Activated naive CD4-positive, alpha-beta T cell treated with anti-CD3 and anti-CD28 coated beads, Interleukin-2, amount 50 U/mL, for 24 hours (primary cell): ENCODE measurements around the gene HOXB6.

Experiments used
- H3K27ac Mint-ChIP-seq: one replicate; pipeline ENCODE4 v1.8.0; 2021; ENCODE audit warnings: mild to moderate bottlenecking, mixed read lengths
- H3K27me3 Mint-ChIP-seq: one replicate; pipeline ENCODE4 v1.8.0; 2021; ENCODE audit warnings: mixed read lengths
- H3K36me3 Mint-ChIP-seq: one replicate; pipeline ENCODE4 v1.8.0; 2021; ENCODE audit warnings: mixed read lengths
- H3K4me1 Mint-ChIP-seq: one replicate; pipeline ENCODE4 v1.8.0; 2021; ENCODE audit warnings: mixed read lengths
- H3K4me3 Mint-ChIP-seq: one replicate; pipeline ENCODE4 v1.8.0; 2021; ENCODE audit warnings: mild to moderate bottlenecking, mixed read lengths
- H3K9me3 Mint-ChIP-seq: one replicate; pipeline ENCODE4 v1.8.0; 2021; ENCODE audit warnings: mixed read lengths

Gene HOXB6

GRCh38 chr17:48555258-48556228, 49.2 kb downstream of the HOXB6 start:
- H3K27ac Mint-ChIP-seq, result peak overlapping the region; percentile 66

GRCh38 chr17:48554412-48555257, 50.2 kb downstream of the HOXB6 start:
- peaks cover 16% of the 10 kb centered on the region for H3K4me1 Mint-ChIP-seq
- H3K9me3 Mint-ChIP-seq, result no peaks in the 10 kb centered on the region
- peak overlapping the region; percentile 53 for H3K27ac Mint-ChIP-seq
- H3K36me3 Mint-ChIP-seq, result no peaks in the 10 kb centered on the region
- peaks cover 1% of the 10 kb centered on the region for H3K27me3 Mint-ChIP-seq
- H3K4me3 Mint-ChIP-seq, result peak overlapping the region; percentile 89

More at GRCh38 chr17:48555258-48556228, 49.2 kb downstream of the HOXB6 start:
- no peaks in the 10 kb centered on the region for H3K9me3 Mint-ChIP-seq
- H3K4me1 Mint-ChIP-seq, result peaks cover 16% of the 10 kb centered on the region
- H3K4me3 Mint-ChIP-seq, result peak overlapping the region; percentile 89
- H3K27me3 Mint-ChIP-seq, result peaks cover 1% of the 10 kb centered on the region
- H3K36me3 Mint-ChIP-seq, result no peaks in the 10 kb centered on the region

GRCh38 chr17:48553826-48554225, 51.0 kb downstream of the HOXB6 start:
- Mint-ChIP-seq H3K36me3 (no peaks in the 10 kb centered on the region), H3K4me1 (peaks cover 19% of the 10 kb centered on the region), H3K9me3 (no peaks in the 10 kb centered on the region), H3K27me3 (peaks cover 1% of the 10 kb centered on the region), H3K27ac (no peak overlapping the region), H3K4me3 (no peak overlapping the region)

GRCh38 chr17:48553190-48553547, 51.6 kb downstream of the HOXB6 start:
- H3K4me3 Mint-ChIP-seq, result no peak overlapping the region
- H3K27me3 Mint-ChIP-seq, result peaks cover 1% of the 10 kb centered on the region
- no peaks in the 10 kb centered on the region for H3K36me3 Mint-ChIP-seq
- no peak overlapping the region for H3K27ac Mint-ChIP-seq
- H3K9me3 Mint-ChIP-seq, result no peaks in the 10 kb centered on the region
- peaks cover 25% of the 10 kb centered on the region for H3K4me1 Mint-ChIP-seq

GRCh38 chr17:48552466-48553189, 52.2 kb downstream of the HOXB6 start:
- H3K4me3 Mint-ChIP-seq, result no peak overlapping the region
- peaks cover 1% of the 10 kb centered on the region for H3K27me3 Mint-ChIP-seq
- H3K27ac Mint-ChIP-seq, result no peak overlapping the region
- H3K4me1 Mint-ChIP-seq, result peaks cover 31% of the 10 kb centered on the region
- no peaks in the 10 kb centered on the region for H3K36me3 Mint-ChIP-seq
- H3K9me3 Mint-ChIP-seq, result no peaks in the 10 kb centered on the region

GRCh38 chr17:48551596-48552465, 53.0 kb downstream of the HOXB6 start:
- Mint-ChIP-seq H3K9me3 (no peaks in the 10 kb centered on the region), H3K4me1 (peaks cover 36% of the 10 kb centered on the region), H3K27me3 (peaks cover 1% of the 10 kb centered on the region)

GRCh38 chr17:48551214-48551555, 53.6 kb downstream of the HOXB6 start:
- Mint-ChIP-seq H3K4me3 (no peak overlapping the region), H3K27ac (no peak overlapping the region), H3K36me3 (no peaks in the 10 kb centered on the region), H3K4me1 (peaks cover 38% of the 10 kb centered on the region), H3K9me3 (no peaks in the 10 kb centered on the region), H3K27me3 (peaks cover 1% of the 10 kb centered on the region)

More at GRCh38 chr17:48551596-48552465, 53.0 kb downstream of the HOXB6 start:
- Mint-ChIP-seq H3K4me3 (no peak overlapping the region), H3K27ac (no peak overlapping the region), H3K36me3 (no peaks in the 10 kb centered on the region)

- Mint-ChIP-seq H3K27ac (no peak overlapping the region), H3K4me3 (no peak overlapping the region), H3K27me3 (peaks cover 1% of the 10 kb centered on the region), H3K9me3 (no peaks in the 10 kb centered on the region), H3K4me1 (peaks cover 38% of the 10 kb centered on the region), H3K36me3 (no peaks in the 10 kb centered on the region)
These were observed 54.1 kb downstream of the HOXB6 start for GRCh38 chr17:48550502-48551213.

- H3K9me3 Mint-ChIP-seq, result no peaks in the 10 kb centered on the region
- H3K27me3 Mint-ChIP-seq, result peaks cover under 1% of the 10 kb centered on the region
- no peak overlapping the region for H3K4me3 Mint-ChIP-seq
- H3K36me3 Mint-ChIP-seq, result no peaks in the 10 kb centered on the region
- H3K27ac Mint-ChIP-seq, result no peak overlapping the region
- H3K4me1 Mint-ChIP-seq, result peaks cover 39% of the 10 kb centered on the region
These were observed 54.8 kb downstream of the HOXB6 start for GRCh38 chr17:48549914-48550501.

GRCh38 chr17:48549281-48549630, 55.5 kb downstream of the HOXB6 start:
- H3K4me1 Mint-ChIP-seq, result peaks cover 44% of the 10 kb centered on the region
- no peaks in the 10 kb centered on the region for H3K36me3 Mint-ChIP-seq
- H3K27me3 Mint-ChIP-seq, result no peaks in the 10 kb centered on the region
- H3K27ac Mint-ChIP-seq, result no peak overlapping the region
- no peaks in the 10 kb centered on the region for H3K9me3 Mint-ChIP-seq
- no peak overlapping the region for H3K4me3 Mint-ChIP-seq

- H3K36me3 Mint-ChIP-seq, result no peaks in the 10 kb centered on the region
- peaks cover 44% of the 10 kb centered on the region for H3K4me1 Mint-ChIP-seq
- no peaks in the 10 kb centered on the region for H3K9me3 Mint-ChIP-seq
- no peaks in the 10 kb centered on the region for H3K27me3 Mint-ChIP-seq
- H3K27ac Mint-ChIP-seq, result peak overlapping the region; percentile 93
- H3K4me3 Mint-ChIP-seq, result peak overlapping the region; percentile 79
These were observed 56.1 kb downstream of the HOXB6 start for GRCh38 chr17:48548523-48549280.

- Mint-ChIP-seq H3K4me3 (peak overlapping the region; percentile 79), H3K27me3 (no peaks in the 10 kb centered on the region), H3K27ac (peak overlapping the region; percentile 93), H3K36me3 (no peaks in the 10 kb centered on the region), H3K4me1 (peaks cover 44% of the 10 kb centered on the region), H3K9me3 (no peaks in the 10 kb centered on the region)
These were observed 56.8 kb downstream of the HOXB6 start for GRCh38 chr17:48547808-48548522.
